NCI-H146 (cell line): Measurements from ENCODE around the gene TNFRSF18.

Source experiments
- DNase-seq: peaks from one replicate; lab custom pipeline; 2025; lab: John Stamatoyannopoulos, UW

Gene TNFRSF18

GRCh38 chr1:1240822-1241587 is 34.6 kb upstream of the TNFRSF18 start:
- DNase-seq: no peak

DNA sequence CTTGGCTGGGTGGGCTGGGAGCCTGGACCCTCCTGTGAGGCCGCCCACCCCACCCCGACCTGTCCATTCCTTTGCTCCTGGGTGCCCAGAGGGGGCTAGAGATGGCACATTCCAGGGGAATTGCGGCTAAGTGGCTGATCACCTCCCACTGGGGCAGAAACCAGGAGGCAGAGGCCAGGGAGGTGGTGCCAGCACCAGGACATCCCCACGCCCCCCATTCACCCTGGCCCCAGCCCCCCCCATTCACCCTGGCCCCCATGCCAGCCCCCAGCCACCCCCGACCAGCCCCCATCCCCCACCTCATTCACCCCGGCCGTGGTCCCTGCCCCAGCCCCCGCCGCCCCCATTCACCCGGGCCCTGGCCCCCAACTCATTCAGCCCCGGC is 33.9 kb upstream of the TNFRSF18 start:
- DNase-seq: no peak

DNA sequence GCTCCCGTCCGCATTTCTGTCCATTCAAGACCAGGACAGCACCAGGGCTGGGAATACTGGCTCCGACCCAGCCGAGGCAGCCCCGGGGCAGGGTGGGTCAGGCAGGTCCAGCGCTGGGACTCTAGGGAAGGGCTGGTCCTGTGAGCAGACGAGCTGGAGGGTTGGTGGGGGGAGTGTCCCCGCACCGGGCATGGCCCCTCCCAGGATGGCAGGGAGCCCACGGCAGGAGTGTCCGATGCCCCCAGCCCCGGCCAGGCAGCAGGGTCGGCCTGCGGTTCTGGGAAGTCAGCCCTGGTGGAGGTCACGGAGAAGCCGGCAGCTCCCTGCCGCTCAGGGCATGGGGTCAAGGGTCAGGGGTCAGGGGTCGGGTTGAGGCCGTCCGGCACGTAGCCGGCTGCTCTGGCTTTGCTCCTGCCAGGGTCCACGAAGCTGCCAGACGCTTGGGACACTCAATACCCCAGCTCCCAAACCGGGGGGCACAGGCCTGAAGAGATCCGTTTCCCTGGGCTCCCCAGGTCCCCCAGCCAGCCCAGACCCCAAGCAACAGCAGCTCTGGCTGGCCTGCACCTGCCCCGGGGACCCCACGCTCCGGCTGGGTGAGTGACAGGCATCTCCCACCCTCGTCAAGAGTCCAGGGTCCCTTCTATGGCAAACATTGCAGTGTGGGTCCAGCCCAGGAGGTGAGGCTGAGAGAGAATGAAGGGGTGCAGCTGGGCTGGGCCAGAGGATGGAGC is 33.4 kb upstream of the TNFRSF18 start:
- DNase-seq: no peak

- DNase-seq: no peak
Observed at GRCh38 chr1:1239227-1239613, 32.8 kb upstream of the TNFRSF18 start.

- DNase-seq: no peak
Observed at GRCh38 chr1:1238702-1239178, 32.3 kb upstream of the TNFRSF18 start.

DNA sequence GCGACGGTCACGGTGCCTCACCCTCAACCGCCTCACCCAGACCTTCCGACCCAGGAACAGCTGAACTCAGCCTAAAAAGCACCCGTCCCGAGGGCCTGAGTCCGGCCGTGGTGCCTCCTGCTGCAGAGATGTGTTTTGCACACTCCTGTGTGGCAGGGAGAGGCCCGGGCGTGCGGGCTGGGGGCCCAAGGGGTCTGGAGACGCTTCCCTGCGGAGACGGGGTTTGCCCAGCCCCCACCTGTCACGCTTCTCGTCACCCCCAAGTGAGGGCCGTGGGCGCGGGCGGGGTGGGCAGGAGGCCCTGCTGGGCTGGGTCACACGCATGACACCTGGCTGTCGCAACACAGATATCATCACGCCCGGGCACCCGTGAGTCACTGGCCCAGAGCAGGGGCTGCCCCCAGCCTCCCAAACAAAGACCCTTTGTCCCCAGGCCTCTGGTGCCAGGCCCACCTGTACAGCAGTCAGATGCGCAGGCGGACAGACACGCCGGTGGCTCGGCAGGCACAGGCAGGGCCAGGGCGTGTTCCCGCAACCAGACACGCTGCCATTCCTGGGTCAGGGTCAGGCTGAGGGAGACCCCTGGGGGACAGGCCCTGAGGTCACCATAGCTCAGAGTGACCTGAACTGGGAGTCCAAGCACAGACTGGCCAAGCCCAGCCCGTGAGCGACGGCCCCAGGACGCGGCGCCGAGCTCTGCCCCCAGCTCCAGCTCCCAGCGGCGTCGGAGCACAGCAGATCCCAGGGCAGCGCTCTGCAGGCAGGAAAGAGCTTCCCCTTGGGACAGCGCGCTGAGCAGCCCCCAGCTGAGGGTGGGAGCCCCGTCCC is 31.7 kb upstream of the TNFRSF18 start:
- no peak for DNase-seq

DNA sequence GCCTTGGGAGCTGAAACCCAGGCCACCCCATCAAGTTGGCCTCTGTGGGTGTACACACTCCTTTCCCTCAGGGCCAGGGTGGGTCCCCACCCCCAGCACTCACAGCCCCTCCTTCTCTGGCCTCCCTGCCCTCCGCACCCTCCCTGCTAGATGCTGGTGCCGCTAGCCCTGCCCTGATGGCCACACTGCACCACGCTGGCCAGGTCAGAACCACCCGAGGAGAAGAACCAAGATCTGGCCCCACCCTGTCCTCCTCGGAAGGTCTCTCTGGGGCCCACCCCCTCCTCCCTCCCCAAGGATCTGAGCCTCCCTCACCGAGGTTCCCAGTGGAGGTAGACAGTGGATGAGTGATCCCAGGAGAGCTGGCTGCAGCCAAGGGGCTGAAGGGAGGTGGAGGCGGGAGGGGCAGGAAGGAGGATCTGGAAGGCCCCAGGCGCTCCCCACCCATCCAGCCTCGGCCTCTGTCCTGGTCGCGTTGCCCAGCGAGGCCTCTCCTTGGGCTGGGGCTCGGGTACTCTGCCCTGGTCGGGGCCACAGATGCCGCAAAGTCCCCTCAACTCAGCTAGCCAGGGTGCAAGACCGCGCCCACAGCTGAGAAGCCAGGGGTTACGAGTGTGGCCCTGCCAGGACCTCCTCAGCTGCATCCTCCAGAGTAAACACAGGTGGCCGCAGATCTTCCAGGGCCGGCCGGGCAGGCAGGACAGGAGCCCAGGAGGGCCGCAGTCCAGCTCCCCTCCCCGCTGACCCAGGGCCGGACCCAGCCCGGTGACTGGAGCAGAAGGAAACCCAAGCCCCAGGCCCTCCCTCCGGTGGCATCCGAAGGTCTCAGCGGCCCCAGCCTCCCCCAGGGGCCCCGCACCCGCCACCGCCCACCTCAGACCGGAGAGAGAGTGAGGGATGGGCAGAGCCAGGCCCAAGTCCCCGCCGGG is 30.8 kb upstream of the TNFRSF18 start:
- DNase-seq: peak; percentile 8

GRCh38 chr1:1236176-1236763 is 29.9 kb upstream of the TNFRSF18 start:
- no peak for DNase-seq

DNA sequence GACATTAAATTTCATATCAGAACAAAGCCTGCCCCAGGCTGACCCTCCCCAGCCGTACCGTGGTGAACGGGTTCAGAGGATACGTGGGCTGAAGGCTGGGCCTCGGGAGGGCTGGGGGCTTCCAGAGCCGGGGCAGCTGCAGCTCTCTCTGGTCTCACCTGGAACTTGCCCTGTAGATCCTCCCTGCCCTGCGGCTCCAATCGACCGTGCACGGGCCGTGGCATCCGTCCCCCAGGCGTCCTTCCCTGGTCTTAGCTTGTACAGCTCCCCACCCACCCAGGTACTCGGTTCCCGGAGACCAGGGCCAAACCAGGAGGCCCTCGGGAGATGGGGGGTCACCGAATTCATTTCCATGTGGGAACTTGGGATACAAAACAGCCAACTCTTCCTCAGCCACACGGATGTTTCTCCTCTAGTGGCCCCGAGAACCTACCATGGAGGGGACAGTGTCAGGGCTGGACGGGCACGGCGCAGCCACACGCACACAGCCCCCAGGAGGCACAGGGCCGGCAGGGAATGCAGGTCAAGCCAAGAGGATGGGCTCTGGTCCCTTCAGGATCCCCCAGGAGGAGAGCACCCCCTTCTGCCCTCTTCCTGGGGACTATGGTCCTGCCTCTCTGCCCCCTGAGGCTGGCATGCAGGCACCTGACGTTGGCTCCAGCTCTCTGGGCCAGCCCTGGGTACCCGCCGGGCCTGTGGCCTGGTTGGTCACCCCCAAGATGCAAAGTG is 28.8 kb upstream of the TNFRSF18 start:
- no peak for DNase-seq

DNA sequence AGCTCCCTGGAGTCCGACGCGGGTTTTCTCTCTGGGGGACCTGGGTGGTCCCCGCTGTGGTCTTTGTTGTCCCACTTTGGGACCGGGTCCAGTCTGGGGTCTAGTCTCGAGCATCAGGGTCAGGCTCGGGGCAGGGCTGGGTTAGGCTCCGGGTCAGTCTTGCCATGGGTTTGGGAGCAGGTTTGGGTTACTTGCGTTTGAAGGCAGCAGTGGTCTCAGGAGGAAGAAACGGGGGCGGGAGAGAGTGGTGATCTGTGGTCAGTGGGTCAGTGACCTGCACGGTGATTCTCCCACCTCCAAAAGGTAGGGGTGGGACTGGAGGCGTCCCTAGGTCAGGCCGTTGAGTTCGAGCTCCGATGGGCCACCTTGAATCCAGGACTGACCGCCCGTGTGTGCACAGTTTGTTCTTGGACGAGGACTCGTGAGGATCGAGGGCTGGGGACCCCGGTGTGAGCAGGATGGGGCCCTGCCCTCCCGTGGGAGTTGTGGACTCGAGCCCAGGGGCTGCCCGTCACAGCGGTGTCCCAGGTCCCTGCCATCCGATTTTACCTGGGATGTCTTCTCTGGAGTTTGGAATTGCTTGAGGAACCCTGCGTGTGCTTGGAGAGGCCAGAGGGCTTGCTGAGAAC is 27.9 kb upstream of the TNFRSF18 start:
- no peak for DNase-seq

- no peak for DNase-seq
Observed at GRCh38 chr1:1233567-1233892, 27.1 kb upstream of the TNFRSF18 start.

GRCh38 chr1:1232796-1233566 is 26.6 kb upstream of the TNFRSF18 start:
- DNase-seq: no peak

GRCh38 chr1:1232208-1232795 is 25.9 kb upstream of the TNFRSF18 start, which contains the start of gene B3GALT6:
Gene B3GALT6 (plus strand): TSS chr1:1232237. CDS start chr1:1232279, 42 bp downstream.
- no peak for DNase-seq

GRCh38 chr1:1231400-1232207 is 25.2 kb upstream of the TNFRSF18 start, which contains the start of gene SDF4:
Gene SDF4 (minus strand): TSS chr1:1232001. CDS start chr1:1228772, 3,229 bp downstream.
- DNase-seq: peak; percentile 91

DNA sequence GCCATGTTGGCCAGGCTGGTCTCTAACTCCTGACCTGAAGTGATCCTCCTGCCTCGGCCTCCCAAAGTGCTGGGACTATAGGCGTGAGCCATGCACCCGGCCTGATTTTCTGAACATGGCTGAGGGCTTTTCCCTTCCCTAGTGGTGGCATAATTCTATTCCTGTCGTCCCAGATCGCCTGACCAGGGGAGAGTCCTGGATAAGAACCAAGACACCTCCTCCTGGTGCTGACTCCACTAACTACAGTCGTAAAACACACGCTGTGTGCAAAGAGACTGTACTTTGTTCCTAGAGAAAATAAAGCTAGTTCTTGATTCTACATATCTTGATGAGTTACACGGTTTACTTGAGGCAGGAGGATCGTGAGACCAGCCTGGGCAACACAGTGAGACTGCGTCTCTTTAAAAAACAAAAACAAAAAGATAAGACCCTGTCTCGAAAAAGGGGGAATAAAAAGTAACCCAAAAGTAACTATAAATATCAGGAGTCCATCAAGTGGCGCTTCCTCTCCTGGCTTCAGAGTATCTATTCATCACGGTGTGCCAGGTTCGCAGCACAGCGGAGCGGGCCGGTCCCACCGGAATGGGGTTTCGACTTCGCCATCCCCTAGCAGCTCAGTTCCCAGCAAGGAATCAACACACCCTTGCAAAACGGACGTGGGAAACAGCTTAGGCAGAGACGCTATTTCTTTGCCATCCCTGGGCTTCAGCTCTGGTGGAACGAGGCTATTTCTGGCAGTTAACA is 24.4 kb upstream of the TNFRSF18 start:
- DNase-seq: peak; percentile 39

DNA sequence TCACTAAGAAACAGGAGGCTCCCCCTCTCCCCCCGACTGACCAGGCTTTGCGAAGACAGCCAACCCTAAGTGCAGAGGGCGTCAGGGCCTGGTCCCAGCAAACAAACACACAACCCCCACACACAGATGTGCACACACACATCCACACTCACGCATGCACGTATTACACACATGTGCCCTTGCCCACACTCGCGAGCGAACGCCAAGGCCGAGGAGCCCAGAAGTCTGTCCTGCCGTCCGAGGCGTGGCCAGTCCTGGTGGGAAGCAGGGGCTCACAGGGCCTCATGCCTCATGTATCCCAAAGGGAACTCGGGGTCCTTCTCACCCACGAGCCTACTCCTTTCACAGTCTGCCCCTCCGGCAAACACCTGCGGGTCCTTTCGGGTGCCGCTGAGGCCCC is 23.4 kb upstream of the TNFRSF18 start:
- DNase-seq: no peak
